DMS53 treated with DMSO at 0.1 percent for 48 hours (cell line): Measurements from ENCODE around the gene LIG3.
A peak's percentile ranks its signal among the peaks of the same experiment; 100 is the strongest.
"Not testable (repeated sequence)": the region's sequence is repeated elsewhere in the genome, so short reads cannot be mapped to it uniquely, and the experiment has no call there.

Experiments
- DNase-seq: peaks from one replicate; lab custom pipeline; 2025; ENCODE audit not compliant: unreplicated experiment; lab: John Stamatoyannopoulos, UW

LIG3 gene

GRCh38 chr17:34998205-34998604, 17.9 kb downstream of the LIG3 start:
- DNase-seq: peak; percentile 2

- no peak for DNase-seq
Measured at GRCh38 chr17:34999456-34999855, 19.1 kb downstream of the LIG3 start.

- not testable (repeated sequence) for DNase-seq
Measured at GRCh38 chr17:35000965-35001364, 20.7 kb downstream of the LIG3 start.

DNA sequence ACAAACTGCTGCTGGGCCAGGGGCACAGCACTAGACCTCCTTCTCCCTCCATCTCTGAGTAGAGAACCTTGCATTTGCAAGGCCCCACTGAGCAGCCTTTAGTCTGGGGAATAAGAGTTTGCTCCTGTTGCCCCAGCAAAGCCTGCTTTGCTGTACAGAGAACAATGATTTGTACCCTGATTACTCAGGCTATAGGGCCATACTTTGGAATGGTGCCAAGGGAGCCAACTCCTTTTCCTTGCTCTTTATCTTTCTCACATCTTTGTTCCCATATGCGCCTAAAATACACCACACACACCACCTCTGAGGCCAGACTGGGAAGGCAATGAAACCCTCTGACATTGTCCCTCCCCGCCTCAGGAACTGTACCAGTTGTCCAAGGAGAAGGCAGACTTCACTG, 21.2 kb downstream of the LIG3 start:
- DNase-seq: no peak

GRCh38 chr17:35002876-35003551, 22.7 kb downstream of the LIG3 start:
- no peak for DNase-seq

DNA sequence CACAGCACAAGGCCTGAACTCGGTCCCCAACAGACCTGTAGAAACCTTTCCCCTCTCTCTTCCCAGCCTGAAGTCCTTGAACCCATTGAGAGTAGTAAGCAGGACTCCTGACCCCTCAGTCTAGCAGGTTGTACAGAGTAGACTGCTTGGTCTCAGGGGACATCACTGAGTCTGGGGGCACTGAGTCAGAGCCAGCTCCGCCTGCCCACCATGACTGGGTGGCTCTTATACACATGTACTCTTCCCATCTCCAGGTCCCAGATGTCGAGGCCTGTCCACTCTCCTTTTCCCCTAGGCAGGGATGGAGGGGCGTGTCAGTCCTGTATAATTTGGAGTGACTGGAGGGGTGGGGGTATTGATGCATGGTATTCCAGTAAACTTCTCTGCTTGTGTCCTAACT, 23.5 kb downstream of the LIG3 start:
- no peak for DNase-seq

- no peak for DNase-seq
Measured at GRCh38 chr17:35006345-35006744, 26.0 kb downstream of the LIG3 start.

- no peak for DNase-seq
Measured at GRCh38 chr17:35006961-35007360, 26.6 kb downstream of the LIG3 start.

- DNase-seq: no peak
Measured at GRCh38 chr17:35010093-35010492, 29.8 kb downstream of the LIG3 start.

GRCh38 chr17:35011671-35012216, 31.4 kb downstream of the LIG3 start:
- DNase-seq: no peak

- no peak for DNase-seq
Measured at GRCh38 chr17:35016369-35016768, 36.1 kb downstream of the LIG3 start.

DNA sequence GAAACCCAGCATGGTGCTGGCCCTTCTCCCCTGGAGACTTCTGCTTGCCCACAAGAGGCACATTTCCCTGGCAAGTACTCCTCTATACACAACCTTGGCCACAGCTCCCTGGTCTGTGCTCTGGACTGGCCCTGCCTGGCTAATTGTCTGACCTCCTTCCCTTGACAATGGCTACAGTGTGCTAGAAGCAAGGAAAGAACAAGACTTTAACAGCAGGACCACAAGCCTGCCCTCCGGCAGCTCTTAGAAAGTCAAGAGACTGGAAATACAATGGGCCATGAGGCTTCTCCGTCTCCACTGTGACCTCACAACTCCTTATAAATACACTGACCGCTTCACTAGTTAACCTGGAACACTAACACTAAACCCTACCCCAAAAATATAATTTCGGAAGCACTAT, 36.7 kb downstream of the LIG3 start:
- DNase-seq: no peak

DNA sequence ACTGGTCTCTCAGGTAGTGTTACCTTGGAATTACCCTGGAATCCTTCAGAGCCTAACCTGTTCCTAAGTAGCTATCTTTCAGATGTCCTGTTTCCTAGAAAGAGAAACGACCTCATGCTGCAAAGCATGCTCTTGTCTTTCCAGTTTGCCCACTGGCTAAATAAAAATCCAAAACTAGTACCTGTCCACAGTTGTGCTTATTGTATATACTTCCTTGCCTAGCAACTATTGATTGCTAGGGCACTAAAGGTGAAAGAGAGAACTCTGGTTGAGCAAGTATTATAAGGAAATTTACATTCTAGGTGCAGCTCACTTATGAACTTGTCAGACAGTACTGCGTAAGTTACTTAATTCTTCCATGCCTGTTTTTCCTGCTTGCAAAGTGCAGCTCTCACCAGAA, 38.5 kb downstream of the LIG3 start:
- DNase-seq: no peak

GRCh38 chr17:35019386-35020179, 39.3 kb downstream of the LIG3 start:
- DNase-seq: no peak

DNA sequence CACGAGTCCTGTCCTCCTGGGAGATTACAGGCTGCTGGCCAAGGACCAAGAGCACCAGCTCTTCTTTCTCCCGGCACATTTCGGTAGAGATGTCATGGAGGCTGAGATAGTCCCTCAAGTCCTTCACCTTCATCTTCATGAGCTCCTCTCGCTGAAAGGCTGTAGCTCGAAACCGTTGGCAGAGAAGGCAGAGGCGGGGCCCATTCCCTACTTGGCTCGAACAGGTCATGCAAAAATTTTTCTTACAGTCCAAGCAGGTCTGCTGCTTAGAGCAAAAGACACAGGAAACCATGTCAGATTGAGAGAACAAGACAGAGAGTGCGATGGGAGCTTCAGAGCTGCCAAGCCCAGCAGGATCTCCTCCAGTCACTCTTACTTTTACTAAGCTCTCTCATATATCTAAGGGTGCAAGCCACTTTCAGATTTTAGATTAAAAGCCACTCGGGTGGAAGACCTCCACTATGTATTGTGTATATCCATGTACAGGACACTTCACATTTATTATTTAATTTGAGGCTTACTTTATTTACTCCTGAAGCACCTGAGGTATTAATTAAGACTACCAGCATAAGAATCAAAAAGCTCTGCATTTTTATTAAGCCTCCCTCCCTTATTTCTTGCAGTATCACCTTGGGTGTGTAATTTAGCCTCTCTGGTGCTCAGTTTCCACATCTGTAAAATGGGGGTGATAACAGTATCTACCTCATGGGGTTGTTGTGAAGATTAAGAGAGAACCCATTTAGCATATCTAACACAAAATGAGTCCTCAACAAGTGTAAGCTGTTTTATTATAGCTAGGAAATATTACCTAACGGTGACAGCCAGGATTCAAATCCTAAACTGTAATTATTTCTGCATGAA, 41.4 kb downstream of the LIG3 start:
- DNase-seq: no peak

DNA sequence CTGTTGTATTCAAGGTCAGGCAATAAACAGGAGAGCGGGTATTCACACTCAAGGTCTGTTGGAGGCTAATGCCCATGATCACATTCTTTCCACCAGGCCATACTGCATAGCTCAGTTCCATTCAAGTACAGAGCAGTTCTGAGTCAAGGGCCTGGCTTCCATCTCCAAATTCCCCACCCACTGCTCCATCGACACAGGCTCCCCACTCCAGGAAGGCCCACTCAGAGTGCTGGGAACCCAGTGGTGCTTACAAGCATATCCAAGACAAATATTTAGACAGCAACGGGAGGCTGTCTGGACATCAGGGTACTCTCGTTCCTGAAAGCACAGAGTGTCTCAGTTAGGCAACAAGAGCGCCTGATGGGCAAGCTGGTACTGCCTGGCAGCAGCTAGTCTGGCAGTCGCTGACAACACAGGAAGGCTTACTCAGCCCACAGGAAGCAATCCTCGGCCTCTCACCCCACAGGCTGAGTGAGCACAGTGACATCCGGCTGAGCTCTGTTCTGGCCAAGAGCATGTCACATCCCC, 42.3 kb downstream of the LIG3 start:
- peak; percentile 15 for DNase-seq

DNA sequence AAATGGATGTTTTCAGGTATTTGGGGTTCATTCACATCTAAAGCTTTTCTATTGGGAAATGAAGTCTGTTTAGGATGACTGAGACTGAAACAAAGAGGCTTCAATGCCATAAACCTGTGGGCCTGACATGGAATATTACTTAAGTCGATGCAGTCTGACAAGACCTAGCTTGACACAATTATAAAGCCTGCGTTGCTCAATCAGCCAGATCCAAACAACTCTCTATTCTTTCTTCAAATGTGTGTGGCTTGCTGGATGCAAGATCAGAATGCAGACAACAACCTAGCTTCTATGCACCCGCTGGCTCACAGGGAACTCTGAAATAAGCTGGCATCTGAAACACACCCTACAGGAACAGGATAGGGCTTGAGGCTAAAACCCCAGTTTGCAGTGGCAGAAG, 43.2 kb downstream of the LIG3 start:
- DNase-seq: no peak

- no peak for DNase-seq
Measured at GRCh38 chr17:35025541-35025940, 45.2 kb downstream of the LIG3 start.

- DNase-seq: not testable (repeated sequence)
Measured at GRCh38 chr17:35028097-35028496, 47.8 kb downstream of the LIG3 start.

DNA sequence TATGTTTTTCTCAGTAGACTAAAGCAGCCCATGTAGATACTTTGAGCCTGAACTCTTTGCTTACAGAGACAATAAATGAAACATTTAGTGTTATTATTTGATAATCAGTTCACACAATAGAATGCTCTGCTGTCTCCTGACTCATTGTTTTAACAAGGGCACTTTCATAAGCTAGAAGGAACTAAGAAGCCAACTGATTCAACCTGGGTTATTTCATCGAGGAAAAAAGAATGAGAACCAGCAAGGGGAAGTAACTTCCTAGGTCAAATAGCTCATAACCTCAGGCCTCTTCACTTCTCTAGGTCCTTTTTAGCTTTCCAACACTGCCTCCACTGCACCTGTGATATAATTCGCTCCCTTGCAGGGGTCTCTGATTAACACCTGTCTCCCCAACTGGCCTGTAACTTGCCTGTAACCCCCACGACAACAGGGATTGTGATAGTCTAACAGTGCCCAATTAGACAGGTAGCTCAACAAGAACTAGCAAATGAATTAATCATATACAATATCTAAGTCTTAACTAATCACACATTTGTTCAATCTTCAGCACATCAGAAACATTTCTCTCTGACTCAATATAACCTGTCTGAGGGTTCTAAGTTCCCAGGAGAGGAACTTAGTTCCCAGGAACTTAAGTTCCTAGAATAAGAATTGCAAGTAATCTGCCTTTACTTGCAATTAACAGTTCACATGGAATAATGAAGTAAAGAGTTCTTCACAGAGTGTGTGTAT, 48.4 kb downstream of the LIG3 start:
- no peak for DNase-seq
